Duodenal mucosa (tissue), 2 donors: ENCODE results near the gene ATL2.
"Not testable (repeated sequence)": the region's sequence is repeated elsewhere in the genome, so short reads cannot be mapped to it uniquely, and the experiment has no call there.

ENCODE experiments used
- H3K27ac ChIP-seq: one replicate; pipeline ENCODE4 v1.7.0; 2013; ENCODE audit warnings: low read depth, low read length
- H3K27me3 ChIP-seq, 2 donors: one replicate each; pipeline ENCODE4 v1.7.0; 2013; ENCODE audit warnings: low read length in 2 of 2, control low read depth in 1 of 2; ENCODE audit not compliant: insufficient read depth in 2 of 2, control insufficient read depth in 1 of 2
- H3K36me3 ChIP-seq, 2 donors: one replicate each; pipeline ENCODE4 v1.7.0; 2013; ENCODE audit warnings: low read length in 2 of 2, control low read depth in 1 of 2; ENCODE audit not compliant: insufficient read depth in 2 of 2, control insufficient read depth in 1 of 2
- H3K4me1 ChIP-seq, 2 donors: one replicate each; pipeline ENCODE4 v1.7.0; 2013; ENCODE audit warnings: low read length in 2 of 2, control low read depth in 1 of 2; ENCODE audit not compliant: insufficient read depth in 2 of 2, control insufficient read depth in 1 of 2
- H3K4me3 ChIP-seq, 2 donors: one replicate each; pipeline ENCODE4 v1.7.0; 2013; ENCODE audit warnings: low read length in 2 of 2, low read depth in 1 of 2
- H3K9ac ChIP-seq, 2 donors: one replicate each; pipeline ENCODE4 v1.7.0; 2013; ENCODE audit warnings: low read length in 2 of 2, low read depth in 1 of 2
- H3K9me3 ChIP-seq, 2 donors: one replicate each; pipeline ENCODE4 v1.7.0; 2013; ENCODE audit warnings: low read length in 2 of 2, control low read depth in 1 of 2; ENCODE audit not compliant: control insufficient read depth in 1 of 2

The ATL2 gene

DNA sequence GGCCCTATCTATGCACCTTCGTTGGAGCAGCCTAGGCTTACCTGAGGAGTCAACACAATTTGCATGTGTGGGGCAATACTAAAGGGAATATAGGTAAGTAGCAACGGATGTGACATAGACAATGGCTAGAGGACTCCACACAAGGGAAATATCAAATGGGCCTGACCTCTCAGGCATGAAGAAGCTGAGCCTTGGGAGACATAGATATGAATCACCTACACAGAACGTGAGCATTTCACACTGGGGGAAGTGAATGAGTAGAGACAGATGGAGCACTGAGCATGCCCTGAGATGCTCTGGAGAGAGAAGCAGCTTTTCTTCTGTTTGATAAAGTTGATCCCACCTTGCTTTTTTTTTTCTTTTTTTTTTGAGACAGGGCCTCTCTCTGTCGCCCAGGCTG is 97.9 kb downstream of the ATL2 start:
- H3K36me3 ChIP-seq, result no peaks in the 10 kb centered on the region
- H3K27me3 ChIP-seq, result no peaks in the 10 kb centered on the region
- H3K9me3 ChIP-seq, result no peaks in the 10 kb centered on the region
- no peak overlapping the region for H3K27ac ChIP-seq
- peaks cover 2 to 7% of the 10 kb centered on the region in 2 donors for H3K4me1 ChIP-seq
- no peak overlapping the region for H3K4me3 ChIP-seq
- no peak overlapping the region for H3K9ac ChIP-seq

DNA sequence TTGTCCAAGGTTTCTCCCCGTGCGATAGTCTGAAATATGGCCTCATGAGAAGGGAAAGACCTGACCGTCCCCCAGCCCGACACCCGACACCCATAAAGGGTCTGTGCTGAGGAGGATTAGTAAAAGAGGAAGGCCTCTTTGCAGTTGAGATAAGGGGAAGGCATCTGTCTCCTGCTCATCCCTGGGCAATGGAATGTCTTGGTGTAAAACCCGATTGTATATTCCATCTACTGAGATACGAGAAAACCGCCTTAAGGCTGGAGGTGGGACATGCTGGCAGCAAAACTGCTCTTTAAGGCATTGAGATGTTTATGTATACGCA is 99.0 kb downstream of the ATL2 start:
- H3K9ac ChIP-seq, H3K27me3 ChIP-seq, H3K36me3 ChIP-seq, H3K4me3 ChIP-seq, H3K9me3 ChIP-seq, H3K4me1 ChIP-seq, H3K27ac ChIP-seq: not testable (repeated sequence)

DNA sequence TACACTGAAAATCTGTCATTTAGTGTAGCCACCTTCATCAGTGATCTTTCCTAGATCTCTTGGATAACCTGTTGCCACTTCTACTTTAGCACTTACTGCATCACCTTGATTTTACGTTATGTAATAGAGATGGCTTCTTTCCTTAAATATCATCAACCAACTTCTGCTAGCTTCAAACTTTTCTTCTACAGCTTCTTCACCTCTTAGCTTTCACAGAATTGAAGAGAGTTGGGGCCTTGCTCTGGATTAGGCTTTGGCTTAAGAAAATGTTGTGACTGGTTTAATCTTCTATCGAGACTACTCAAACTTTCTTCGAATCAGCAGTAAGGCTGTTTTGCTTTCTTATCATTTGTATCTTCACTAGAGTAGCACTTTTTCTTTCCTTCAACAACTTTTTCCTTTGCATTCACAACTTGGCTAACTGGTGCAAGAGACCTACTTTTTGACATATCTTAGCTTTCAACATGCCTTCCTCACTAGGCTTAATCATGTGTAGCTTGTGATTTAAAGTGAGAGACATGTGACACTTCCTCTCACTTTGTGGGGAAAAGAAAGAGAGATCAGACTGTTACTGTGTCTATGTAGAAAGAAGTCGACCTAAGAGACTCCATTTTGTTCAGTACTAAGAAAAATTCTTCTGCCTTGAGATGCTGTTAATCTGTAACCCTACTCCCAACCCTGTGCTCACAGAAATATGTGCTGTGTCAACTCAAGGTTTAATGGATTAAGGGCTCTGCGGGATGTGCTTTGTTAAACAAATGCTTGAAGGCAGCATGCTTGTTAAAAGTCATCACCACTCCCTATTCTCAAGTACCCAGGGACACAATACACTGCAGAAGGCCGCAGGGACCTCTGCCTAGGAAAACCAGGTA is 99.6 kb downstream of the ATL2 start:
- no peaks in the 10 kb centered on the region for H3K9me3 ChIP-seq
- H3K4me1 ChIP-seq, result no peaks in the 10 kb centered on the region
- no peak overlapping the region for H3K4me3 ChIP-seq
- no peaks in the 10 kb centered on the region for H3K27me3 ChIP-seq
- H3K36me3 ChIP-seq, result no peaks in the 10 kb centered on the region
- no peak overlapping the region for H3K27ac ChIP-seq
- H3K9ac ChIP-seq, result no peak overlapping the region

DNA sequence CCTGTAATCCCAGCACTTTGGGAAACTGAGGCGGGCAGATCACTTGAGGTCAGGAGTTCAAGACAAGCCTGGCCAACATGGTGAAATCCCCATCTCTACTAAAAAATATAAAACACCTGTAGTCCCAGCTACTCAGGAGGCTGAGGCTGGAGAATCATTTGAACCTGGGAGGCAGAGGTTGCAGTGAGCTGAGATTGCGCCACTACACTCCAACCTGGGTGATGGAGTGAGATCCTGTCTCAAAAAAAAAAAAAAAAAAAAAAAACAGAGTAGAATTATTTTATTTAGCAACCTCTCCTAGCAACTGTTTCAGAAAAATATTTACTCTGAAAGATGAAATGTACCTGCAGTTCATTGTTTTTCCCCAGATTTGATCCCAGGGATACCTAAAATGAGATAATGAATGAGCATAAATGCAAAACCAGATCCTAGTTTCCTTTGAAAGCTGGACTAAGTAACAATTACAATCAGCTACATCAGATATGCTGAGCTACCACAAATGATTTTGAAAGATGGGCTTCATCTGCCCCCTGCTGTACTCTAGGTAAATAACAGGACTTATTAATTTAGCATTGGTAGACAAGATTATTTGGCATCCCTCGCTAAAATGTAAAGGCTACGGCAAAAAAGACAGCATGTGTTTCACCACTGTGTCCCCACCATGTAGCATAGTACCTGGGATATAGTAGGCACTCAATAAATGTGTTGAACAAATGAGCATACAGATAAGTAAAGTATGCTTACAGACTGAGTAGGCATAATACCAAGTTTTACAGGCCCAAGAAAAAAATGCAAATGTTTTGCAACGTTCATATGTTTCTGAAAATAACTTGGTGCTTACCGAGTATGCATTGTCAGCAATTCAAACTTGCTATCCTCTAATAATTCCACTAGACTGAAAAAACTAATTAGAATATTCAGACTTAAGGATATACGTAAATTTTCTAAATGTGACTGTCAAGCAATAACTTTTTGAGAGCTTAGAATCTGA is 102.5 kb downstream of the ATL2 start:
- Histone ChIP-seq H3K9ac (no peak overlapping the region), H3K27ac (no peak overlapping the region), H3K9me3 (no peaks in the 10 kb centered on the region), H3K4me1 (no peaks in the 10 kb centered on the region), H3K4me3 (no peak overlapping the region), H3K36me3 (no peaks in the 10 kb centered on the region), H3K27me3 (no peaks in the 10 kb centered on the region)

DNA sequence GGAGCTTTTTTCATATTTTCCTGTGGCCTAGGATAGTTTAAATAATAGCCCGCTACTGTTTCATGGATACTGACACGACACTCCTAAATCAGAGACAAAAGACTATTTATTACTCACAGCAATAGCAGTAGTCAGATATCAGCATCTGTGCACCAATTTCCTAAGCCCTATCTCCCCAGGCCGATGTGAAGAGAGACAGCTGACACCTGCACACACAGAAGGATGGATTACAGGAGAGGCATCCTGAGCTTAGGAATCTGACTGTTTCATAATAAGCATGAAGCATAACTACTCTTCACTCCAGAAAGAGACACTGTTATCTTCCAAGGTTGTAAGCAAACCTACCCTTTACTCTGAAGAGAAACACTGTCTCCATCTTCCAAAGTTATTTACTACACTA is 105.4 kb downstream of the ATL2 start:
- no peak overlapping the region for H3K9ac ChIP-seq
- no peak overlapping the region for H3K4me3 ChIP-seq
- no peaks in the 10 kb centered on the region for H3K9me3 ChIP-seq
- H3K27ac ChIP-seq, result no peak overlapping the region
- no peaks in the 10 kb centered on the region for H3K27me3 ChIP-seq
- no peaks in the 10 kb centered on the region for H3K36me3 ChIP-seq
- no peaks in the 10 kb centered on the region for H3K4me1 ChIP-seq

DNA sequence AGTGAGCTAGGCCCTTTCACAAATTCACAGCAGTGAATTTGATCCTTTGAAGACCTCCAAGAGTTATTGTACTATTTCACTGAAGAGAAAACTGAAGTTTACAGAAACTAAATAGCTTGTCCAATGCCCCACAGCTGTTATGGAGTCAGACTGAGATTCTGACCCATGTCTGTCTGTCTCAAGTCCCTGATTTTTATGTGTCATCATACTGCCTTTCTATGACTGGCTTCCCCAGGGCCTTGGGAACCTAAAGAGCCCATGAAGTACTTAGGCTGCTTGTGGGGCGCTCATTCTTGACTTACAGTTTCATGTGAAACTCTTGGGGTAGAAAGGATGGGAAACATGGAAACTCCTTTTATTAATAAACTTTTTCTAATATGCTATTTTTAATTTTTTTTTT is 107.7 kb downstream of the ATL2 start:
- Histone ChIP-seq H3K9me3 (no peaks in the 10 kb centered on the region), H3K36me3 (no peaks in the 10 kb centered on the region), H3K27ac (no peak overlapping the region), H3K27me3 (no peaks in the 10 kb centered on the region), H3K4me3 (no peak overlapping the region), H3K9ac (no peak overlapping the region), H3K4me1 (no peaks in the 10 kb centered on the region)

DNA sequence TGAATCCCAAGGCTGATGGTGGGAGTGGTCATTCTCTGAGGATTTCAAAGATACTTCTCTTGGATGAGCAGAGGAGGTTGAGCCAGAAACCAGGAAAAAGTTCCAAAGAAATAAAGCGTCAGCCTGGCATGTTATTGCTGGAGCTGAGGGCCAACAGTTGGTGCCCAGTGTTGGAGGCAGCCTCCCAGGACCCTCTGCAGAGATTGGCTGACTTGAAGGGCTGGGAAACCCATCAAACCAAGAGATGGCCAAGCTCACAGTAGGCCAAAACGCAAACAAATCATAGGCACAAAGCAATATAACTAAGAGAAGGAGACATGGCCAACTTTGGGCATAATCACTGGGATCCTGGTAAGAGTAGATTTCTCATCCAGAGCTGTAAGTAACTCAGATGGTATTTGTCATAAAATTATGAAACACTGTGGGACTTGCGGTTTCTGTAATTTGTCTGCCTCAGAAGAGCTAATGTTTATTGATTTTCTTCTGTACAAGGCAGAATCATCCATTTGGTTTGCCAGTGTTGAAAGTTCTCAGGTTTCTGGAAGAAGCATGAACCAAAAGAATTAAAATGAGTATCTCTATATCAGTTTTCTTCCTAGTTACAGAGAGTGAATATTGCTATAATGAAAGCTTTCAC is 108.3 kb downstream of the ATL2 start:
- H3K4me3 ChIP-seq, result no peak overlapping the region
- no peaks in the 10 kb centered on the region for H3K9me3 ChIP-seq
- no peak overlapping the region for H3K27ac ChIP-seq
- H3K4me1 ChIP-seq, result no peaks in the 10 kb centered on the region
- H3K27me3 ChIP-seq, result no peaks in the 10 kb centered on the region
- no peaks in the 10 kb centered on the region for H3K36me3 ChIP-seq
- no peak overlapping the region for H3K9ac ChIP-seq

DNA sequence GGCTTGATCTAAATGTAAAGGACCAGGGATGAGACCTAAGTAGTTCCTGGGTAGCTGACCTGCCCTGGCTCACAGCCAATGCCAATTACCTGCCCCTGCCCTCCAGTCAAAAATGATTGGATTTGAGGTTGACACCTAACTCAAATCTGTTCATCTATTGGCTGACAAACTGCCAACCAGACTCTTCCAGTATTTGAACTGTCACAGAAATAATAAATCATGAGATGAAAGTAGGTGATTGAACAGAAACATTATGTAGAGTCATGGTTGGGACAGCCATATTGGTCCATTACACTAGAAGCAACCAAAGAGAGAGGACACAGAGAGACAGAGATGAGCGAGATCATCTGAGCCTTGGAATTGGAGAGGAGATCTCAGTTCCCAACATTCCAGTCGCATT is 109.1 kb downstream of the ATL2 start:
- H3K4me1 ChIP-seq, result no peaks in the 10 kb centered on the region
- H3K36me3 ChIP-seq, result no peaks in the 10 kb centered on the region
- no peak overlapping the region for H3K27ac ChIP-seq
- no peaks in the 10 kb centered on the region for H3K9me3 ChIP-seq
- no peaks in the 10 kb centered on the region for H3K27me3 ChIP-seq
- H3K4me3 ChIP-seq, result no peak overlapping the region
- H3K9ac ChIP-seq, result no peak overlapping the region

DNA sequence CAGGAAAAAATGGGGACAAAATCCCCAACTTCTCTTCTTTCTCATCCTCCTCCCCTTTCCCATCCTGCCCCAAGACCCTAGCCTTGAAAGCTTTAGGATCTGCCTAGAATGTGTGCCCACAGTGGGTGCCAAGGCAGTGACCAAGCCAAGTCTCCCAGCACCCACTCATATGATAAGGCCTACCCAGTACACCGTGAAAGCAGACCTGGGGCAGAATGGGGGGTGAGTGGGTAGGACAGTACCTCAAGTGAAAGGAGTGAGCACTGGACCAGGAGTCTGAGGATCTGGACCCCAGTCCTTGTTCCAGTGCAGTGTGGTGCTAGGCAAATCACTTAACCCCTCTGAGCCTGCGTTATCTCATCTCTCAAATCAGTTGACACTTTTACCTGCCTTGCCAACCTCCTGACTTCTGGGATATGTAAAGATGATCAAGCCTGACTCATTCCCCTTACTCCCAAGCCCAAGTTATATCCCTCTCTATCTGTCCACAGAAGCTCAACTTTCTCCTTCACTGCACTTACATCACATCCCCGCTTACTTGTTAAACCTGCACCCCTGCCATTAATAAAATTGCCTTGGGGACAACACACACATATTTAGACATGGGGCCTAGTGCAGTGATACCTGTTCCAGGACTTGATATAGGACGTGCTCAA is 109.7 kb downstream of the ATL2 start:
- no peak overlapping the region for H3K9ac ChIP-seq
- no peaks in the 10 kb centered on the region for H3K27me3 ChIP-seq
- H3K9me3 ChIP-seq, result no peaks in the 10 kb centered on the region
- no peak overlapping the region for H3K27ac ChIP-seq
- H3K4me1 ChIP-seq, result no peaks in the 10 kb centered on the region
- no peaks in the 10 kb centered on the region for H3K36me3 ChIP-seq
- no peak overlapping the region for H3K4me3 ChIP-seq
